ENCODE results near the gene SLC22A17. TPM values are rescaled to one million over a fixed set of nuclear protein-coding genes. Genes with fewer than 3 reads are reported as not detected.

SLC22A17 gene
- total and polyA plus RNA-seq, 2 of the 4 experiments (the other 2 are of a cell fraction): 6.6 to 36.0 TPM

- ATAC-seq (ENCODE audit: low read depth): no peak
- no peak overlapping the region for H3K18ac ChIP-seq (ENCODE audit: low read depth, low read length)
- H3K79me1 ChIP-seq (ENCODE audit: low read depth in 1 of 2, low read length in 2 of 2): peaks cover 7 to 15% of the 10 kb centered on the region in 2 experiments; a peak in 3 of 4 replicates
- no peak overlapping the region for H3K9ac ChIP-seq (ENCODE audit: low read depth, low read length)
- H4K8ac ChIP-seq (ENCODE audit: low read depth in 2 of 2, low read length in 2 of 2): no peak overlapping the region
- POLR2A ChIA-PET (ENCODE audit: unreplicated experiment): no interaction called here
- WGBS, 2 experiments (ENCODE audit: extremely low coverage in 2 of 2, insufficient read length in 1 of 2): 80% methylated on average over 1 of the region's 7 CpGs; no CpG with 5 or more reads in 1 of the 2 experiments
- no peak overlapping the region for H3K4ac ChIP-seq (ENCODE audit: low read depth, low read length)
- no peaks in the 10 kb centered on the region for H3K9me3 ChIP-seq (ENCODE audit: control insufficient read depth, insufficient read depth, low read length)
- no peak overlapping the region for H4K5ac ChIP-seq (ENCODE audit: low read depth, low read length)
- DNase-seq: no peak
- H3K27ac ChIP-seq (ENCODE audit: insufficient read depth, low read length): no peak overlapping the region
- dilution Hi-C loops (cut with HindIII; ENCODE audit: low sequenced_read_pairs, unreplicated experiment) (no loop called here), intact Hi-C loops (cut with micrococcal nuclease) (loop anchor here (5.0 kb wide), 1 partner anchor 110 kb away; no protein-coding TSS in a partner anchor), in situ Hi-C loops (cut with MboI; ENCODE audit: low sequenced_read_pairs) (no loop called here)
- no peak overlapping the region for H2BK5ac ChIP-seq (ENCODE audit: low read depth, low read length, poor library complexity, severe bottlenecking)
- H3K27me3 ChIP-seq (ENCODE audit: control insufficient read depth, insufficient read depth, low read length): peaks cover 3% of the 10 kb centered on the region; the same call in 1 of the 2 replicates
- H2AK9ac ChIP-seq (replicated peaks; ENCODE audit: low read depth, low read length, poor library complexity): no peak overlapping the region
- no peak overlapping the region for H3K56ac ChIP-seq (ENCODE audit: extremely low read depth, insufficient read depth, low read length)
- H3K4me2 ChIP-seq (ENCODE audit: low read depth, low read length): no peak overlapping the region
- H3K23ac ChIP-seq (ENCODE audit: low read depth, low read length): no peak overlapping the region
- H2BK20ac ChIP-seq (ENCODE audit: low read depth, low read length): no peak overlapping the region
- no TSS peak for BruUV-seq (replicated peaks)
- CTCF ChIA-PET: no interaction called here
- H3K9me1 ChIP-seq (ENCODE audit: insufficient read depth, low read length): no peaks in the 10 kb centered on the region
- H2BK120ac ChIP-seq (ENCODE audit: low read depth, low read length): no peak overlapping the region
- peaks cover 3% of the 10 kb centered on the region; the same call in 1 of the 2 replicates for H4K20me1 ChIP-seq (ENCODE audit: insufficient read depth, low read length)
- H2AFZ ChIP-seq (replicated peaks; ENCODE audit: low read length, poor library complexity): no peak overlapping the region
- H2AK5ac ChIP-seq (ENCODE audit: low read depth, low read length): no peak overlapping the region; the same call in 1 of the 2 replicates
- TF ChIP-seq, protein P1, sequence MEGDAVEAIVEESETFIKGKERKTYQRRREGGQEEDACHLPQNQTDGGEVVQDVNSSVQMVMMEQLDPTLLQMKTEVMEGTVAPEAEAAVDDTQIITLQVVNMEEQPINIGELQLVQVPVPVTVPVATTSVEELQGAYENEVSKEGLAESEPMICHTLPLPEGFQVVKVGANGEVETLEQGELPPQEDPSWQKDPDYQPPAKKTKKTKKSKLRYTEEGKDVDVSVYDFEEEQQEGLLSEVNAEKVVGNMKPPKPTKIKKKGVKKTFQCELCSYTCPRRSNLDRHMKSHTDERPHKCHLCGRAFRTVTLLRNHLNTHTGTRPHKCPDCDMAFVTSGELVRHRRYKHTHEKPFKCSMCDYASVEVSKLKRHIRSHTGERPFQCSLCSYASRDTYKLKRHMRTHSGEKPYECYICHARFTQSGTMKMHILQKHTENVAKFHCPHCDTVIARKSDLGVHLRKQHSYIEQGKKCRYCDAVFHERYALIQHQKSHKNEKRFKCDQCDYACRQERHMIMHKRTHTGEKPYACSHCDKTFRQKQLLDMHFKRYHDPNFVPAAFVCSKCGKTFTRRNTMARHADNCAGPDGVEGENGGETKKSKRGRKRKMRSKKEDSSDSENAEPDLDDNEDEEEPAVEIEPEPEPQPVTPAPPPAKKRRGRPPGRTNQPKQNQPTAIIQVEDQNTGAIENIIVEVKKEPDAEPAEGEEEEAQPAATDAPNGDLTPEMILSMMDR (conservative IDR thresholded peaks at IDR 0.05; ENCODE audit: low read depth, low read length): no peak
- no peak for TF ChIP-seq BHLHE40 (IDR thresholded peaks at IDR 0.05; ENCODE audit: low read depth, low read length)
- TF ChIP-seq, protein P2, sequence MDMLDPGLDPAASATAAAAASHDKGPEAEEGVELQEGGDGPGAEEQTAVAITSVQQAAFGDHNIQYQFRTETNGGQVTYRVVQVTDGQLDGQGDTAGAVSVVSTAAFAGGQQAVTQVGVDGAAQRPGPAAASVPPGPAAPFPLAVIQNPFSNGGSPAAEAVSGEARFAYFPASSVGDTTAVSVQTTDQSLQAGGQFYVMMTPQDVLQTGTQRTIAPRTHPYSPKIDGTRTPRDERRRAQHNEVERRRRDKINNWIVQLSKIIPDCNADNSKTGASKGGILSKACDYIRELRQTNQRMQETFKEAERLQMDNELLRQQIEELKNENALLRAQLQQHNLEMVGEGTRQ (IDR thresholded peaks at IDR 0.05; ENCODE audit: low read depth, low read length): no peak
- TF ChIP-seq RCOR1 (IDR thresholded peaks at IDR 0.05; ENCODE audit: insufficient replicate concordance, low read length): no peak
- no peak for TF ChIP-seq CEBPB (IDR thresholded peaks at IDR 0.05; ENCODE audit: low read depth, low read length)
- no peak for TF ChIP-seq MAFK (IDR thresholded peaks at IDR 0.05; ENCODE audit: low read depth, low read length)
- no peak for TF ChIP-seq SMC3 (IDR thresholded peaks at IDR 0.05; ENCODE audit: low read depth, low read length)
- no peak for TF ChIP-seq MXI1 (IDR thresholded peaks at IDR 0.05; ENCODE audit: borderline replicate concordance, low read depth, low read length)
- TF ChIP-seq CHD1 (IDR thresholded peaks at IDR 0.05; ENCODE audit: low read depth, low read length): no peak
- H3K36me3 ChIP-seq (ENCODE audit: control insufficient read depth, insufficient read depth, low read length): no peaks in the 10 kb centered on the region
- H3K4me1 ChIP-seq (ENCODE audit: control insufficient read depth, insufficient read depth, low read length): peaks cover 2% of the 10 kb centered on the region
- H3K14ac ChIP-seq (replicated peaks; ENCODE audit: low read depth, low read length): no peak overlapping the region
- H4K91ac ChIP-seq (ENCODE audit: insufficient read depth, low read depth, low read length): no peak overlapping the region
- H2BK15ac ChIP-seq (ENCODE audit: low read depth, low read length): no peak overlapping the region
- no peak overlapping the region for H3K4me3 ChIP-seq (ENCODE audit: insufficient read depth, low read depth, low read length)
Measured at GRCh38 chr14:23297611-23298277, 54.9 kb downstream of the SLC22A17 start.
